CD4-positive, CD25-positive, alpha-beta regulatory T cell (primary cell): ENCODE data around the gene LZTS2. TPM values are rescaled to one million over a fixed set of nuclear protein-coding genes. Genes with fewer than 3 reads are reported as not detected.

Experiments used
- ATAC-seq, 2 donors: fragments of 150-1000 bp; cut with Tn5 transposase; one replicate each; pipeline ENCODE4 v1.10.0; 2021; ENCODE audit warnings: low read depth in 2 of 2, moderate number of reproducible peaks in 2 of 2, moderate library complexity in 1 of 2
- DNase-seq, 3 donors: peaks; one replicate each; pipeline versions ENCODE4 v3.0.0 to v3.0.0-alpha.2; 2012 to 2022; ENCODE audit warnings: mixed read lengths in 1 of 3
- H3K27ac ChIP-seq: one replicate; pipeline ENCODE4 v1.7.0; 2013; ENCODE audit warnings: mild to moderate bottlenecking, low read length; ENCODE audit not compliant: insufficient read depth, poor library complexity, severe bottlenecking
- H3K27me3 ChIP-seq: one replicate; pipeline ENCODE4 v1.7.0; 2013; ENCODE audit warnings: low read length; ENCODE audit not compliant: control insufficient read depth, insufficient read depth
- H3K36me3 ChIP-seq: one replicate; pipeline ENCODE4 v1.7.0; 2013; ENCODE audit warnings: mild to moderate bottlenecking, low read length, moderate library complexity; ENCODE audit not compliant: control insufficient read depth, insufficient read depth
- H3K4me1 ChIP-seq: 2 replicates; pipeline ENCODE4 v1.7.0; 2013; ENCODE audit warnings: mild to moderate bottlenecking, low read length; ENCODE audit not compliant: insufficient read depth, control insufficient read depth, poor library complexity, severe bottlenecking
- H3K4me3 ChIP-seq: one replicate; pipeline ENCODE4 v1.7.0; 2013; ENCODE audit warnings: low read depth, mild to moderate bottlenecking, low read length, moderate library complexity
- H3K9me3 ChIP-seq, 2 experiments: 1 replicate in 1 of 2; 2 replicates in 1 of 2; pipeline ENCODE4 v1.7.0; 2013; ENCODE audit warnings: low read length in 2 of 2, mild to moderate bottlenecking in 1 of 2, moderate library complexity in 1 of 2; ENCODE audit not compliant: control insufficient read depth in 2 of 2
- H3K27ac Mint-ChIP-seq, 3 donors: one replicate each; pipeline ENCODE4 v1.8.0; 2020 to 2022; ENCODE audit warnings: mild to moderate bottlenecking in 3 of 3, mixed read lengths in 3 of 3, moderate library complexity in 2 of 3
- H3K27me3 Mint-ChIP-seq: one replicate; pipeline ENCODE4 v1.8.0; 2022; ENCODE audit warnings: mild to moderate bottlenecking, mixed read lengths
- H3K36me3 Mint-ChIP-seq: one replicate; pipeline ENCODE4 v1.8.0; 2020; ENCODE audit warnings: mixed read lengths
- H3K4me1 Mint-ChIP-seq, 4 donors: one replicate each; pipeline ENCODE4 v1.8.0; 2020 to 2022; ENCODE audit warnings: mixed read lengths in 4 of 4, mild to moderate bottlenecking in 1 of 4
- H3K4me3 Mint-ChIP-seq, 4 donors: one replicate each; pipeline ENCODE4 v1.8.0; 2020 to 2022; ENCODE audit warnings: mild to moderate bottlenecking in 4 of 4, mixed read lengths in 4 of 4, moderate library complexity in 3 of 4
- H3K9me3 Mint-ChIP-seq, 7 donors: one replicate each; pipeline ENCODE4 v1.8.0; 2020 to 2022; ENCODE audit warnings: mixed read lengths in 7 of 7, mild to moderate bottlenecking in 3 of 7, moderate library complexity in 2 of 7
- polyA plus RNA-seq, 4 donors: library from polyadenylated mRNA; unstranded; fragments of 300-500 nt; fragmentation: Illumina TruSeq; gene quantifications; one replicate each; pipeline ENCODE4 v1.2.3, GENCODE V29; 2021
- total RNA-seq: library from RNA; stranded (reverse); gene quantifications from one replicate; pipeline ENCODE4 v1.2.3, GENCODE V29; 2022

The LZTS2 gene, protein sequence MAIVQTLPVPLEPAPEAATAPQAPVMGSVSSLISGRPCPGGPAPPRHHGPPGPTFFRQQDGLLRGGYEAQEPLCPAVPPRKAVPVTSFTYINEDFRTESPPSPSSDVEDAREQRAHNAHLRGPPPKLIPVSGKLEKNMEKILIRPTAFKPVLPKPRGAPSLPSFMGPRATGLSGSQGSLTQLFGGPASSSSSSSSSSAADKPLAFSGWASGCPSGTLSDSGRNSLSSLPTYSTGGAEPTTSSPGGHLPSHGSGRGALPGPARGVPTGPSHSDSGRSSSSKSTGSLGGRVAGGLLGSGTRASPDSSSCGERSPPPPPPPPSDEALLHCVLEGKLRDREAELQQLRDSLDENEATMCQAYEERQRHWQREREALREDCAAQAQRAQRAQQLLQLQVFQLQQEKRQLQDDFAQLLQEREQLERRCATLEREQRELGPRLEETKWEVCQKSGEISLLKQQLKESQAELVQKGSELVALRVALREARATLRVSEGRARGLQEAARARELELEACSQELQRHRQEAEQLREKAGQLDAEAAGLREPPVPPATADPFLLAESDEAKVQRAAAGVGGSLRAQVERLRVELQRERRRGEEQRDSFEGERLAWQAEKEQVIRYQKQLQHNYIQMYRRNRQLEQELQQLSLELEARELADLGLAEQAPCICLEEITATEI
- 19.3 TPM for total RNA-seq
- 10 to 100 TPM; 11.0 to 16.4 (median 12.3) TPM for polyA plus RNA-seq

DNA sequence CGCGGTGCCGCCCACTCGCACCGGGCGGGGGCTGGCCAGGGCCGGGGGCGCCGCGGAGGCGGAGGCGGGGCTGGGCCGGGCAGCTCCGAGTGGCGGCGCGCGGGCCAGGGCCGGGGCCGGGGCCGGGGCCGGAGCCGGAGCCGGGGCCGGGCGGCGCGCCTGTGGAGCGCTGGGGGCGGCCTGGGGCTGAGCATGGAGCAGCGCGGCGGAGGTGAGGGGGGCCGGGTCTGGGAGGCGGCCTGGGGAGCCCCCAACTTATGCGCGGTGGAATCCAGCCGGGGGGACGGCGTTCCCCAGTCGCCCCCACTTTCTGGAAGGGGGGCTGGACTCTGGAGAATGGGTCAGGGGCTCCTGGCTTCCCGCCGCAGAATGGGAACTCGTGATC, at the start of gene LZTS2:
TSS of gene LZTS2 (plus strand) at position 67 of the 385 bp plus-strand sequence. CDS start 2,731 bp downstream, outside the sequence.
- peak within 1 kb of the TSS; percentile 89 to 96 (median 92) for H3K27ac Mint-ChIP-seq
- peaks cover under 1% of the 10 kb centered on the region for H3K36me3 Mint-ChIP-seq
- Histone ChIP-seq H3K9me3 (no peaks in the 10 kb centered on the region), H3K27me3 (no peaks in the 10 kb centered on the region), H3K36me3 (peaks cover 7% of the 10 kb centered on the region), H3K4me1 (peaks cover 34% of the 10 kb centered on the region), H3K4me3 (peak within 1 kb of the TSS; percentile 75), H3K27ac (peak within 1 kb of the TSS; percentile 83)
- peaks cover 5 to 34% (median 17%) of the 10 kb centered on the region in 4 donors for H3K4me1 Mint-ChIP-seq
- no peak for DNase-seq
- H3K27me3 Mint-ChIP-seq, result peaks cover 6% of the 10 kb centered on the region
- ATAC-seq, result no peak
- peak within 1 kb of the TSS; percentile 89 to 99 (median 93) for H3K4me3 Mint-ChIP-seq
- no peaks in the 10 kb centered on the region for H3K9me3 Mint-ChIP-seq

DNA sequence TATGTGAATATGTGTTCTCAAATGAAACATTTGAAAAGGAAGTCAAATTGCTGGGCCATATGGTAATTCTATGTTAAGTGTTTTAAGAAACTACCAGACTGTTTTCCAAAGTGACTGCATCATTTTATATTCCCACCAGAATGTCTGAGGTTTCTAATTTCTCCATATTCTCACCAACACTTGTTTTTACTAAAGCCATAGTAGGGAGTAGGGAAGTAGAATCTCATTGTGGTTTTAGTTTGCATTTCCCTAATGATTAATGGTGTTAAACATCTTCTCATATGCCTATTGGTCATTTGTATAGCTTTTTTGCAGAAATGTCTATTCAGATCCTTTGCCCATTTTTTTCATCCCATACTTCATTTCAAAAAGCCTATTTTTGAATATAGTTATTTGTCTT, 39.4 kb upstream of the LZTS2 start:
- ATAC-seq (no peak), DNase-seq (no peak)
- no peaks in the 10 kb centered on the region for H3K9me3 ChIP-seq
- H3K27ac ChIP-seq, result no peak overlapping the region
- Mint-ChIP-seq H3K36me3 (peaks cover 44% of the 10 kb centered on the region), H3K4me1 (peaks cover 0 to 7% (median 5%) of the 10 kb centered on the region in 4 donors), H3K27ac (no peak overlapping the region), H3K9me3 (no peaks in the 10 kb centered on the region), H3K27me3 (no peaks in the 10 kb centered on the region), H3K4me3 (no peak overlapping the region)
- H3K27me3 ChIP-seq, result no peaks in the 10 kb centered on the region
- no peak overlapping the region for H3K4me3 ChIP-seq
- no peaks in the 10 kb centered on the region for H3K4me1 ChIP-seq
- peaks cover 68% of the 10 kb centered on the region for H3K36me3 ChIP-seq

DNA sequence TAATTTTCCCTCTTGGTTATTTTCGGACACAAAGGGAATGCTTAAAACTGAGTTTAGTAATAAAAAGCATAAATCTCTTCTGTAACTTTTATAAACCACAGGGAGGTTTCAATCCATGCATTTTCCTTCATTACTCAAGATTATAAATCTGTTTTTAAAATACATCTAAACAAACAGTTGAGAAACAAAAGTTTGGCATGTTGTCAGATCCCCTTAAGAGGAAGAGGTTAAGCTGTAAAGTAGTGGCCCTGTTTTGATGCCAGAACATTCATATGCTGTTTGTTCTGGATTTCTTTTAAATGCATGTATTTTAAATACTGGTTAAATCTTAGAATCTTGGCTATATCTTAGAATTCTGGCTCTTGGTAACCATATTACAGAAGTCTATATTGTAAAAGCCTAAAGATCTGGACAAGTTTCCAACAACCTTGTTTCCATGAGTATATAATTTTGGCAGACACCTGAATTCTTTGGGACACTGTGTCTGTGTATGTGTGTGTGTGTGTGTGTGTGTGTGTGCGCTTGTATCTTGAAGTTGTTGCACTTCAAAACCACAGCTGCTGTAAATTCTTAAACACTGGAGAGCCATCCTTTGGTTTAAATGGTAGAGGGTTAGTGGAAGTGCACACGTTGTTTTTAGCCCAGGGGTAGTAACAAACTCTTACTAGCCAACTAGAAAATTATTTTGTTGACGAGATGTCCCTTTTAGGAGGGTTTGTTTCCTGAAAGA, 37.1 kb upstream of the LZTS2 start:
- Histone ChIP-seq H3K27me3 (no peaks in the 10 kb centered on the region), H3K9me3 (no peaks in the 10 kb centered on the region), H3K4me1 (no peaks in the 10 kb centered on the region), H3K27ac (no peak overlapping the region), H3K36me3 (peaks cover 57% of the 10 kb centered on the region), H3K4me3 (no peak overlapping the region)
- peaks cover 42% of the 10 kb centered on the region for H3K36me3 Mint-ChIP-seq
- DNase-seq, result no peak
- H3K9me3 Mint-ChIP-seq, result no peaks in the 10 kb centered on the region
- H3K4me1 Mint-ChIP-seq, result peaks cover 0 to 4% (median 0%) of the 10 kb centered on the region in 4 donors
- H3K27ac Mint-ChIP-seq, result no peak overlapping the region
- H3K27me3 Mint-ChIP-seq, result no peaks in the 10 kb centered on the region
- no peak for ATAC-seq
- no peak overlapping the region for H3K4me3 Mint-ChIP-seq

DNA sequence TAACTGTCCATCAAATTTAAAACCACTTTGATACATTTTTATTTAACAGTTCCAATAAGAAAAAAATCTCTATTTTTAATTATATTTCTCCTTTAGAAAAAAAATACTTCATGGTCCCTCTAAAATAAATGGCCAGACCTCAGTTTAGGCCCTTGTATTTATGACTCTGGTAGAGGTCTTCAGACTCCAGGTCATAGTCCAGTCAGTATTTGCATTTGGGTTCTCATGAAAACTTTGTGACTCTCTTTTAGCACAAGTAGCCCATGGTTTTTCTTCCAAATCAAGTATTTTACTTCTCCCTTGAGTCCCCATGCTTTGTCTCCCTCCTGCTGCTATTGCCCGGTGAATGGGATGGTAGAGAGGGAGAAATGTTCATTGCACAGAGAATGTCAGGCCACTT, 35.8 kb upstream of the LZTS2 start:
- peaks cover 0 to 6% (median 2%) of the 10 kb centered on the region in 4 donors for H3K4me1 Mint-ChIP-seq
- peaks cover 4% of the 10 kb centered on the region for H3K27me3 Mint-ChIP-seq
- peaks cover 38% of the 10 kb centered on the region for H3K36me3 Mint-ChIP-seq
- H3K36me3 ChIP-seq, result peaks cover 46% of the 10 kb centered on the region
- no peaks in the 10 kb centered on the region for H3K9me3 ChIP-seq
- DNase-seq, result no peak
- H3K4me3 Mint-ChIP-seq, result no peak overlapping the region
- H3K4me3 ChIP-seq, result no peak overlapping the region
- H3K9me3 Mint-ChIP-seq, result no peaks in the 10 kb centered on the region
- no peaks in the 10 kb centered on the region for H3K27me3 ChIP-seq
- H3K4me1 ChIP-seq, result peaks cover 3% of the 10 kb centered on the region
- H3K27ac Mint-ChIP-seq, result no peak overlapping the region
- no peak for ATAC-seq
- no peak overlapping the region for H3K27ac ChIP-seq

DNA sequence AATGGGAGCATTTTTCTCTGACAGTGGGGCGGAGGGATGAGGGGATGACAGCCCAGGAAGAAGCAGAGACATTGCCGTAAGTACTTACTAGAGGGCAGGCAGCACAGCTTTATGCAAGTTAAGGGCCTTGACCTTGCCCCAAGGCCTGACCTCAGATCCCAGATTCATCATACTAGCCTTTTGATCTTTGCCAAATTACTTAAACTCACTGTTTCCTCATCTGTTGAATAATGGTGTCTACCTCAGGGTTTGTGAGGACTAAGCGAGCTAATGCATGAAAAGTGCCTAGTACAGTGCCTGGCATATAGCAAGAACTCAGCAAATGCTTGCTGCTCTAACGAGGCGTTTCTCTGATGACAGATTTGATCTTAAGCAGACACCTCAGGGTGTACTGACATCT, 33.8 kb upstream of the LZTS2 start:
- Histone ChIP-seq H3K4me3 (no peak overlapping the region), H3K4me1 (peaks cover 13% of the 10 kb centered on the region), H3K27ac (no peak overlapping the region), H3K9me3 (no peaks in the 10 kb centered on the region), H3K27me3 (no peaks in the 10 kb centered on the region), H3K36me3 (peaks cover 31% of the 10 kb centered on the region)
- Mint-ChIP-seq H3K9me3 (no peaks in the 10 kb centered on the region), H3K4me1 (peaks cover 0 to 21% (median 5%) of the 10 kb centered on the region in 4 donors), H3K27ac (peak overlapping the region in 1 of 3 donors; percentile 5), H3K27me3 (peaks cover 8% of the 10 kb centered on the region), H3K4me3 (no peak overlapping the region), H3K36me3 (peaks cover 23% of the 10 kb centered on the region)
- DNase-seq (no peak), ATAC-seq (no peak)

DNA sequence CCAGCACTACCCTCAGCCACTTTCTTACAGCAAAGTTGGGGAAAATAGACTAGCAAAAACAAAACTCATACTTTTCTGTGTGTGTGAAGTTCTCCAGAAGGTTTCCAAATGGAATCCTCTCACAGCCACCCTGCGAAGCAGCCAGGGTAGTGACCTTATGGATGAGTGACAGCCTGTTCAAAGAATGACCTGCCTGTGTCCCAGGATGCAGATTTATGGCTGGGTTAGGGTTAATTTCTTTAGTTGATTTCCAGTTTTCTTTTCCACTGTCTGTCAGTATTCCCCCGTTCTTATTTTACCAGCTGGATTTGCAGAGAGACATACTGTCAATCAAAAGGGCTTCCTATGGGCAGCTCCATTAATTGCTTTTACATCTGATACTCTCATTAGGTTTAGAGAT, 32.7 kb upstream of the LZTS2 start:
- H3K9me3 ChIP-seq, result no peaks in the 10 kb centered on the region
- Mint-ChIP-seq H3K4me1 (peaks cover 0 to 23% (median 7%) of the 10 kb centered on the region in 4 donors), H3K36me3 (peaks cover 17% of the 10 kb centered on the region), H3K27me3 (peaks cover 9% of the 10 kb centered on the region), H3K4me3 (no peak overlapping the region), H3K9me3 (no peaks in the 10 kb centered on the region), H3K27ac (no peak overlapping the region)
- no peak overlapping the region for H3K4me3 ChIP-seq
- H3K27me3 ChIP-seq, result no peaks in the 10 kb centered on the region
- DNase-seq, result no peak
- peaks cover 24% of the 10 kb centered on the region for H3K36me3 ChIP-seq
- H3K4me1 ChIP-seq, result peaks cover 13% of the 10 kb centered on the region
- no peak overlapping the region for H3K27ac ChIP-seq
- ATAC-seq, result no peak

DNA sequence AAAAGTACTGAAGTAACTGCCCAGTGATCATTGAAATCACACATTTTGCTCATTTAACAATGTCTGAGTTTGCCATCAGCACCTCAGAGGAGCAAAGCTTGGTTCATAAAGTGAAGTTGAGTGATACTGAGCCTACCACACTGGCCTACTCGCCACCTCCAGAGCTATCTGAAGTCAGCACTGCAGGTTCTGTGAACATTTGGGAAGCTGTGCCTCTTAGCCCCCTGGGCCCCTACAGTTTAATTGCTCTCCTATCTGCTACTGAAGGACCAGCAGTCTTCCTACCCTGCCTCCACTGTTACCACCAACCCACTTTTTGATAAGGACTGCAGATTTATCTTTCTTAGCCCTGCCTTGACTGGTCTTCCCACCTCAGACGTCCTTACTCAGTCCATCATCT, 32.3 kb upstream of the LZTS2 start:
- peaks cover 13% of the 10 kb centered on the region for H3K4me1 ChIP-seq
- Mint-ChIP-seq H3K27ac (peak overlapping the region in 1 of 3 donors; percentile 76), H3K4me3 (no peak overlapping the region), H3K36me3 (peaks cover 14% of the 10 kb centered on the region), H3K27me3 (peaks cover 9% of the 10 kb centered on the region), H3K4me1 (peaks cover 0 to 23% (median 7%) of the 10 kb centered on the region in 4 donors), H3K9me3 (no peaks in the 10 kb centered on the region)
- no peak overlapping the region for H3K27ac ChIP-seq
- H3K36me3 ChIP-seq, result peaks cover 20% of the 10 kb centered on the region
- no peak overlapping the region for H3K4me3 ChIP-seq
- ATAC-seq, result no peak
- no peaks in the 10 kb centered on the region for H3K9me3 ChIP-seq
- H3K27me3 ChIP-seq, result no peaks in the 10 kb centered on the region
- no peak for DNase-seq
